ENCODE results near the gene OSBPL2. TPM values are rescaled to one million over a fixed set of nuclear protein-coding genes. Genes with fewer than 3 reads are reported as not detected.
A peak's percentile ranks its signal among the peaks of the same experiment; 100 is the strongest.

OSBPL2 gene
- total RNA-seq, 1 experiment from 2014 or later = 44.9 TPM

GRCh38 chr20:62298577-62299249, 60.4 kb downstream of the OSBPL2 start:
- DNase-seq (ENCODE audit: low spot score) = no peak

- no peak for DNase-seq (ENCODE audit: low spot score)
Observed at GRCh38 chr20:62299666-62300236, 61.4 kb downstream of the OSBPL2 start.

GRCh38 chr20:62300319-62300718, 62.0 kb downstream of the OSBPL2 start:
- no peak for DNase-seq (ENCODE audit: low spot score)

GRCh38 chr20:62301111-62301668, 62.9 kb downstream of the OSBPL2 start:
- no peak for DNase-seq (ENCODE audit: low spot score)

GRCh38 chr20:62301773-62302340, 63.5 kb downstream of the OSBPL2 start:
- peak; percentile 99 for DNase-seq (ENCODE audit: low spot score)

- DNase-seq (ENCODE audit: low spot score) = peak; percentile 100
Observed at GRCh38 chr20:62302341-62303061, 64.2 kb downstream of the OSBPL2 start, which contains the start of gene ADRM1. Gene ADRM1 (plus strand): TSS chr20:62302997. CDS start chr20:62303569, 572 bp downstream.

GRCh38 chr20:62303062-62303339, 64.7 kb downstream of the OSBPL2 start:
- no peak for DNase-seq (ENCODE audit: low spot score)

- DNase-seq (ENCODE audit: low spot score) = peak; percentile 66
Observed at GRCh38 chr20:62303340-62304226, 65.3 kb downstream of the OSBPL2 start.

GRCh38 chr20:62304331-62305148, 66.2 kb downstream of the OSBPL2 start:
- peak; percentile 57 for DNase-seq (ENCODE audit: low spot score)

GRCh38 chr20:62305149-62305764, 66.9 kb downstream of the OSBPL2 start:
- DNase-seq (ENCODE audit: low spot score) = peak; percentile 87

GRCh38 chr20:62305765-62306413, 67.6 kb downstream of the OSBPL2 start:
- DNase-seq (ENCODE audit: low spot score) = peak; percentile 62

GRCh38 chr20:62306414-62307187, 68.3 kb downstream of the OSBPL2 start:
- peak; percentile 56 for DNase-seq (ENCODE audit: low spot score)

GRCh38 chr20:62307226-62308101, 69.1 kb downstream of the OSBPL2 start:
- peak; percentile 63 for DNase-seq (ENCODE audit: low spot score)

- peak; percentile 34 for DNase-seq (ENCODE audit: low spot score)
Observed at GRCh38 chr20:62308102-62308822, 69.9 kb downstream of the OSBPL2 start.

- DNase-seq (ENCODE audit: low spot score) = no peak
Observed at GRCh38 chr20:62309198-62309944, 71.0 kb downstream of the OSBPL2 start.
